Epithelial cell of proximal tubule (primary cell): Measurements from ENCODE around the gene MOB3B. TPM values are rescaled to one million over a fixed set of nuclear protein-coding genes. Genes with fewer than 3 reads are reported as not detected.
"Not testable (repeated sequence)": the region's sequence is repeated elsewhere in the genome, so short reads cannot be mapped to it uniquely, and the experiment has no call there.

Experiments
- DNase-seq: peaks from one replicate; pipeline ENCODE4 v3.0.0-alpha.2; 2011; ENCODE audit warnings: low read depth
- H3K4me3 ChIP-seq: 2 replicates; pipeline ENCODE4 v1.5.1; 2011; ENCODE audit warnings: low read depth, mild to moderate bottlenecking, low read length
- total RNA-seq: library from RNA; depleted of rRNA; stranded (reverse); fragments of >200 nt; gene quantifications from 2 replicates; pipeline ENCODE4 v1.2.3, GENCODE V29; 2015
- TF ChIP-seq, protein P1 (sequence below): conservative IDR thresholded peaks from 2 replicates; pipeline ENCODE4 v1.5.1; 2012; ENCODE audit warnings: low read depth, mild to moderate bottlenecking, low read length

The MOB3B gene
- total RNA-seq, 1 donor from 2014 or later = 2.9 TPM

DNA sequence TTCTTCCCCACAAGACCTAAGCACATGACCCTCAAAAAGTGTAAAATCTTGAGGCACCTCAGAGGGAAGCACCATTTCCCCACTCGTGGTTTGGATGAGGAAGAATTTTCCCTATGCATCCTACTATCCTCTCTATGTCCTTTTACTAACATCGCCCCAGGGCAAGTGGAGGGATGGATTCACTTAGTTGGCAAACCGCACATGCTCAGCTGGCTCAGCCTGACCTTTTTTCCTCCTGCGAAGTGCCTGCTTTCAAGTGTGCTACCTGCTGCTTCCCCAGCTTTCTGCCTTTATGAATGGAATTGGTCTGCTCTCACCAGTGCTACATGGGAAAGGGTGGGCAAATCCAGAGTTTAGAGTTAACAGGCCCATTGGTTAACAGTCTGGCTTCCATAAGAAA, 62.1 kb downstream of the MOB3B start:
- no peak for DNase-seq
- no peak overlapping the region for H3K4me3 ChIP-seq
- TF ChIP-seq, protein P1, sequence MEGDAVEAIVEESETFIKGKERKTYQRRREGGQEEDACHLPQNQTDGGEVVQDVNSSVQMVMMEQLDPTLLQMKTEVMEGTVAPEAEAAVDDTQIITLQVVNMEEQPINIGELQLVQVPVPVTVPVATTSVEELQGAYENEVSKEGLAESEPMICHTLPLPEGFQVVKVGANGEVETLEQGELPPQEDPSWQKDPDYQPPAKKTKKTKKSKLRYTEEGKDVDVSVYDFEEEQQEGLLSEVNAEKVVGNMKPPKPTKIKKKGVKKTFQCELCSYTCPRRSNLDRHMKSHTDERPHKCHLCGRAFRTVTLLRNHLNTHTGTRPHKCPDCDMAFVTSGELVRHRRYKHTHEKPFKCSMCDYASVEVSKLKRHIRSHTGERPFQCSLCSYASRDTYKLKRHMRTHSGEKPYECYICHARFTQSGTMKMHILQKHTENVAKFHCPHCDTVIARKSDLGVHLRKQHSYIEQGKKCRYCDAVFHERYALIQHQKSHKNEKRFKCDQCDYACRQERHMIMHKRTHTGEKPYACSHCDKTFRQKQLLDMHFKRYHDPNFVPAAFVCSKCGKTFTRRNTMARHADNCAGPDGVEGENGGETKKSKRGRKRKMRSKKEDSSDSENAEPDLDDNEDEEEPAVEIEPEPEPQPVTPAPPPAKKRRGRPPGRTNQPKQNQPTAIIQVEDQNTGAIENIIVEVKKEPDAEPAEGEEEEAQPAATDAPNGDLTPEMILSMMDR = no peak

DNA sequence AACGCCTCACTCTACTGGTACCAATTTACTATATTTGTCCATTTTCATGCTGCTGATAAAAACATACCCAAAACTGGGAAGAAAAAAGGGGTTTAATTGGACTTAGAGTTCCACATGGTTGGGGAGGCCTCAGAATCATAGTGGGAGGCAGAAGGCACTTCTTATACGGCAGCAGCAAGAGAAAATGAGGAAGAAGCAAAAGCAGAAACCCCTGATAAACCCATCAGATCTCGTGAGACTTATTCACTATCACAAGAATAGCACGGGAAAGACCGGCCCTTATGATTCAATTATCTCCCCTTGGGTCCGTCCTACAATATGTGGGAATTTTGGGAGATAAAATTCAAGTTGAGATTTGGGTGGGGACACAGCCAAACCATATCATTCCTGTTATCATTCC, 63.1 kb downstream of the MOB3B start:
- H3K4me3 ChIP-seq, DNase-seq: not testable (repeated sequence)

DNA sequence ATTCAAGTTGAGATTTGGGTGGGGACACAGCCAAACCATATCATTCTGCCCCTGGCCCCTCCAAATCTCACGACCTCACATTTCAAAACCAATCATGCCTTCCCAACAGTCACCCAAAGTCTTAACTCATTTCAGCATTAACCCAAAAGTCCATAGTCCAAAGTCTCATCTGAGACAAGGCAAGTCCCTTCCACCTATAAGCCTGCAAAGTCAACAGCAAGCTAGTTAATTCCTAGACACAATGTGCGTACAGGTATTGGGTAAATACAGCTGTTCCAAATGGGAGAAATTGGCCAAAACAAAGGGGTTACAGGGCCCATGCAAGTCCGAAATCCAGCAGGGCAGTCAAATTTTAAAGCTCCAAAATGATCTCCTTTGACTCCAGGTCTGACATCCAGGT, 64.7 kb downstream of the MOB3B start:
- not testable (repeated sequence) for H3K4me3 ChIP-seq, DNase-seq

DNA sequence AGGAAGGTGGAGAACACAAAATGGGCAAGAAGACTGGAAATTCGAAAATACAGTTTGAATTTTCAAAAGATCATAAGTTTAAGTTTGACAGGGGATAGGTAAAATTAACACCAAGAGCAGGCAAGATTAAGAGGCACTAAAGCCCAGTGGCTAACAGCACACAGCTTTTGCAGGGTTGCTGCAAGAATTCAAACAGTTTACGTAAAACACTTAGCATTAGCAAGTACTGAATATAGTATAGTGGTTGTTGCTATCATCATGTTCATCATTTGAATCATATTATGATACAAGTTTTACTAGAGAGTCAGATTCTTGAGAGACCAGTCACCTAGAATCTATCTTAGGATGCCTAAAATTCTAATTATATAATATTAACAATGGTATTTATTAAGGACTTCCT, 66.8 kb downstream of the MOB3B start:
- TF ChIP-seq, protein P1 = no peak
- H3K4me3 ChIP-seq = no peak overlapping the region
- no peak for DNase-seq

DNA sequence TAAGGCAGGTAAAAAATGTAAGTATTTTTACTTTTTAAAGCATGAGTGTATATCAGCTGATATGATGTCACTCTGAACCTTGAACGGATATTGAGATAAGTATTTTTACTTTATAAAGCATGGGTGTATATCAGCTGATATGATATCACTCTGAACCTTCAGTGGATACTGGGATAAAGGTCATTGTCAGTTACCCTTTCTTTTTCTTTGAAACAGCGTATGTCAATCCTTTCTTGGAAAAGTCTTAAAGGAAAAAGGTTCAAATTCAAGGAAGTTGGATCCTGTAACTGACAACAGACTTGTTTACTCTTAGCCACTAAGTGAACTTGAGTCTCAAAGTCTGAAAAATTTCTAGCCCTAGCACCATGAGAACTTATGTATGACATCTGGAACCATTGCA, 67.2 kb downstream of the MOB3B start:
- DNase-seq = no peak
- H3K4me3 ChIP-seq = no peak overlapping the region
- TF ChIP-seq, protein P1 = no peak

DNA sequence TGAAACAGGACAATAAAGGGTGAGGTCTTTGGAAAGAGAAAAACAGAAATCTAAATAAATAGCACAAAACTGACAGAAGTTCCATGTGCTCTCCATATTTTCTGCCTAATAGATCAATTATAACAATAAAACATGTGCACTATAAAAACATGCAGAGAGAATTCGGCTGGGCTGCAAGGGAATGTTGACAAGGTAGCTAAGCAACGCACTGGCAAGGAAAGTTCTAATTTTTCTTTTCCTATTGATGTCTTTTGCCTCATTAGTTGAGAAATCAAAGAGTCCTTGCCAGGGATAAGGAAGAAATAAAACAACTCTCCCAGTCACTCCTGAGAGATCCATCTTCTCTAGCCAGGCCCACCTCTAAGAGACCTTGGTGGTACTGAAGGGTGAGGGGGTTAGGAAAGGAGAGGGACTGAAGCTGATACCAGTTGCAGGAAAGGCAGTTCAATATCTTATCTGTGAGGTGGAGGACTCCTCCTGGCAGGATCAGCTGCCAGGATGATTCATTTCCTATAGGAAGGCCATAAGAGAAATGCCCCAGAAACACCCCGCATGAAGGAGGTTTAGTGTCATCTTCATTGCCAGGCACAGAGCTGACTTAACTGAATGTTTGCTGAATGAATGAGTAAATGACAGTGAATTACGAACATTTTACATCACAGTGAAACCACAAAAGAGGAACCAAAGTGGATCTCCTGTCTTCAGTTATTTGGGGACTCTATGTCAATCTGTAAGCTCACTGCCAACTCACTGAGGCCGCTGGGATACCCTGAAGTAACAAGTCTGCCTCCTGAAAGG, 69.2 kb downstream of the MOB3B start:
- H3K4me3 ChIP-seq = no peak overlapping the region
- no peak for DNase-seq
- TF ChIP-seq, protein P1 = no peak

DNA sequence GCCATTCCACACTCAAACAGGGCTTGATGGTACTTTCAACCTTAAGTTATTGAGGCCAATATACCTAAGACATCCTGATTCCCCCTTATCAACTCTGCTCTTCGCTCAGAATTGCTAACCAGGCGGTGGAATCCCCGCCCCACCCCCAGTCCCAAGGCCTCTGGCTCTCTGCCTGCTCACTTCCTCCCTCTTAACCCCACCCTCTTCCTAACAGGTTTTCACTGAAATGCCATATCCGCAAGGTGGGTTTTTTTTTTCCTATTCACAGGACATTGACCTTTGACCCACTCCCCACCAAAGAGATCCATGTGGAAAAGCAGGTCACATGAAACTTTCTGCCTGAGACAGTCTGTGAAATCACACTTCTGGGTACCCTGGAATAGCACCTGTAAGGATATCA, 72.2 kb downstream of the MOB3B start:
- no peak for DNase-seq
- H3K4me3 ChIP-seq = no peak overlapping the region
- TF ChIP-seq, protein P1 = no peak

DNA sequence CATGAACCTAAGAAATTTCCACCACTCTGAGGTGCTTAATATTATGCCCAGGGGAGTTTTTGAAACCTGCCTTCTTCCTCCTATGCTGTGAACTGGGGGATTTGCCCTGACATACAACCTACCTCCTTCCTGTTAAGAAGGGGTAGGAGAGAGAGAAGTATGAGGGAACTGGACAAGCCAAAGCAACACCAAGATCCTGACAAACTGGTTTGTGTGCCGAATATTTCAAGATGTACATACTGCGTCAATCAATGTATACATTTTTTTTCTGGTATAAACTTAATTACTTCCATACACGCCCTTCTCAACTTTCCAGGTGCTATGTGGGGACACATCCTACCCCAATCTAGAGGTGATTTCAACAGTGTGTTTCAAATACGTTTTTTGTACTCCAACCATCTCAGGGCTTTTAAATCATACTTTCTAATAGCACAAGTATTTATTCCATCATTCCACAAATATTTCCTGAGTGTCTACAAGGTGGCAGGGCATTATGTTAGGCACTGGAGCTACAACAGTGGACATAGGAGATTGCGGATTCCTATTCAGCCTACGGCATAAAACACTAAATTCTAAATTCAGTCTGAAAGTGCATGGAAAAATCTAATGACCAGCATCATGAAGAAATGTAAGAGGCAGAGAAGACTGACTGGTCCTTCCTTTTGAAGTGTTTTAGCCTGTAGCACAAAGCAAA, 75.6 kb downstream of the MOB3B start:
- DNase-seq = no peak
- TF ChIP-seq, protein P1 = no peak
- H3K4me3 ChIP-seq = no peak overlapping the region
